Gastrocnemius medialis (tissue), 4 donors: ENCODE results near the gene LCN12.

Source experiments
- CTCF ChIP-seq, 5 experiments: fragments of 450-650 bp in 3 of 5; fragments of 200-600 bp in 2 of 5; sonication (generic) in 2 of 5; IDR thresholded peaks in 4 of 5; conservative IDR thresholded peaks in 1 of 5; 1 replicate in 4 of 5; 2 replicates in 1 of 5; pipeline ENCODE4 v1.5.1; 2016 to 2019; ENCODE audit warnings: antibody characterized with exemption in 5 of 5, mild to moderate bottlenecking in 3 of 5, moderate library complexity in 3 of 5
- POLR2A ChIP-seq, 2 donors: fragments of 450-650 bp; IDR thresholded peaks; one replicate each; pipeline ENCODE4 v1.6.1; 2017; ENCODE audit warnings: antibody characterized with exemption in 2 of 2, mild to moderate bottlenecking in 2 of 2, moderate library complexity in 2 of 2

DNA sequence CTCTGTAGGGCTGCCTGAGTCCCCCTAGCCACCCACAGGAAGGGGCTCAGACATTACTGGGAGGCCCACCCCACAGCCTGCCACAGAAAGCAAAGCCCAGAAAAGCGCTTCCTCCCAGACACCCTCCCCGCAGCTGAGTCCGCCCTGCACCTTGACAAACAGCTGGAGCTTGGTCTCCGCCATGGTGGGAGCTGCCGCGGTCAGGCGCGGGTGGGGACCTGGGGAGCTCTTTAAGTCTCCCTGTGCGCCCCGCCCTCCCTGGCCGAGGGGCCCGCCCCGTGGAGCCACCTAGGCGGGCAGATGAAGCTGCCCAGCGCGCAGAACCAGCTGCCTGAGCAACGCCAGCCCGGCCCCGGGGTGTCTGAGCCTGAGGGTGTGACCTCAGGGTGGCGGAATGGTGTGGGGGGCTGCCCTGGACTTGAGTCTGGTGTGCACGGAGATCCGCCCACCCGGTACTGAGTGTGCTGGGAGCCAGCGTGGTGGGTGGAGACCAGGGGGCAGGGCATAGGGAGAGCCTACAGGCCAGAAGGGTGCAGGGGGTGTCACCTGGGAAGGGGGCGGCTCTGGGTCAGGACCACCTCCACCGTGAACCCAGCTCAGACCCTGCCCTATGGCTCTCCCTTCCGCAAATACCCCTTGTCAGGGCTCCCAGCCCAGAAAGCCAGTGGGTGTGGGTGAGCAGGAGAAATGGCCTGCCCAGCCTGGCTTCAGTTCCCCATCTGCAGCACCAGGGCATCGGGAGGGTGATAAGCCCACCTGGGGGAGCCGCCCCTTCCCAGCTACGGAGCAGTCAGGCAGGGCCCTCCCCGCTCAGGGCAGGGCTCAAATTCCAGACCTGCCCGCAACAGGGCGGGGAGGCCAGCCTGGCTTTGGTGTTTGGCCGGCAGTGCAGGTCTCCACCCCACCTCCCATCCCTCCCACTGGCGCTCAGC is 44.6 kb downstream of the LCN12 start, which contains the start of gene CLIC3:
- TF ChIP-seq CTCF (IDR thresholded peaks at IDR 0.05 in 4 of 5, conservative IDR thresholded peaks at IDR 0.05 in 1 of 5) = no peak
- TF ChIP-seq POLR2A (IDR thresholded peaks at IDR 0.05) = no peak
